ENCODE results near the gene EP400.

DNA sequence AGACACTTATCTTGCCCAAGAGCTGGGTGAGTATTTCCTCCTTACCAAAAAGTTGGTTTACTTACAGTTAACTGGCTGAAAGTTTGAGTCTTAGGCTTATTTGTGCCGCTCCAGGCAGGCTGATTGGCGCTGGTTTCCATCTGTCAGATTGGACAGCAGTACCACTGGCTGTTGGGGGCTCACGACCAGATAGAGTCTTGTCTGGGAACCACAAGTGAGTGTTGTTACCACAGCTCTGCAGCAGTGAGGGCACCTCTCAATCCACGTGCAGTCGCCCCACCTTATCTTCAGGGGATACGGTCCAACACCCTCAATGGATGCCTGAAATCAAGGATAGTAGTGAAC is 135.5 kb downstream of the EP400 start:
- TF ChIP-seq, protein P1, sequence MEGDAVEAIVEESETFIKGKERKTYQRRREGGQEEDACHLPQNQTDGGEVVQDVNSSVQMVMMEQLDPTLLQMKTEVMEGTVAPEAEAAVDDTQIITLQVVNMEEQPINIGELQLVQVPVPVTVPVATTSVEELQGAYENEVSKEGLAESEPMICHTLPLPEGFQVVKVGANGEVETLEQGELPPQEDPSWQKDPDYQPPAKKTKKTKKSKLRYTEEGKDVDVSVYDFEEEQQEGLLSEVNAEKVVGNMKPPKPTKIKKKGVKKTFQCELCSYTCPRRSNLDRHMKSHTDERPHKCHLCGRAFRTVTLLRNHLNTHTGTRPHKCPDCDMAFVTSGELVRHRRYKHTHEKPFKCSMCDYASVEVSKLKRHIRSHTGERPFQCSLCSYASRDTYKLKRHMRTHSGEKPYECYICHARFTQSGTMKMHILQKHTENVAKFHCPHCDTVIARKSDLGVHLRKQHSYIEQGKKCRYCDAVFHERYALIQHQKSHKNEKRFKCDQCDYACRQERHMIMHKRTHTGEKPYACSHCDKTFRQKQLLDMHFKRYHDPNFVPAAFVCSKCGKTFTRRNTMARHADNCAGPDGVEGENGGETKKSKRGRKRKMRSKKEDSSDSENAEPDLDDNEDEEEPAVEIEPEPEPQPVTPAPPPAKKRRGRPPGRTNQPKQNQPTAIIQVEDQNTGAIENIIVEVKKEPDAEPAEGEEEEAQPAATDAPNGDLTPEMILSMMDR (conservative IDR thresholded peaks at IDR 0.05; ENCODE audit: low read depth, low read length), result no peak
- TF ChIP-seq POLR2A (IDR thresholded peaks at IDR 0.05; ENCODE audit: low read depth, low read length) (no peak), MAFK (IDR thresholded peaks at IDR 0.05; ENCODE audit: low read depth, low read length) (no peak), MXI1 (IDR thresholded peaks at IDR 0.05; ENCODE audit: borderline replicate concordance, low read depth, low read length) (no peak), SMC3 (IDR thresholded peaks at IDR 0.05; ENCODE audit: low read depth, low read length) (no peak), CHD1 (IDR thresholded peaks at IDR 0.05; ENCODE audit: low read depth, low read length) (no peak), RAD21 (IDR thresholded peaks at IDR 0.05; ENCODE audit: low read length) (no peak), BHLHE40 (IDR thresholded peaks at IDR 0.05; ENCODE audit: low read depth, low read length) (no peak), CEBPB (IDR thresholded peaks at IDR 0.05; ENCODE audit: low read depth, low read length) (no peak), RFX5 (IDR thresholded peaks at IDR 0.05; ENCODE audit: low read depth, low read length) (no peak), MAZ (IDR thresholded peaks at IDR 0.05; ENCODE audit: borderline replicate concordance, low read depth, low read length) (no peak), FOS (IDR thresholded peaks at IDR 0.05; ENCODE audit: low read depth, low read length) (no peak)
- TF ChIP-seq, protein P2, sequence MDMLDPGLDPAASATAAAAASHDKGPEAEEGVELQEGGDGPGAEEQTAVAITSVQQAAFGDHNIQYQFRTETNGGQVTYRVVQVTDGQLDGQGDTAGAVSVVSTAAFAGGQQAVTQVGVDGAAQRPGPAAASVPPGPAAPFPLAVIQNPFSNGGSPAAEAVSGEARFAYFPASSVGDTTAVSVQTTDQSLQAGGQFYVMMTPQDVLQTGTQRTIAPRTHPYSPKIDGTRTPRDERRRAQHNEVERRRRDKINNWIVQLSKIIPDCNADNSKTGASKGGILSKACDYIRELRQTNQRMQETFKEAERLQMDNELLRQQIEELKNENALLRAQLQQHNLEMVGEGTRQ (IDR thresholded peaks at IDR 0.05; ENCODE audit: low read depth, low read length), result no peak
- TF ChIP-seq, protein P3, sequence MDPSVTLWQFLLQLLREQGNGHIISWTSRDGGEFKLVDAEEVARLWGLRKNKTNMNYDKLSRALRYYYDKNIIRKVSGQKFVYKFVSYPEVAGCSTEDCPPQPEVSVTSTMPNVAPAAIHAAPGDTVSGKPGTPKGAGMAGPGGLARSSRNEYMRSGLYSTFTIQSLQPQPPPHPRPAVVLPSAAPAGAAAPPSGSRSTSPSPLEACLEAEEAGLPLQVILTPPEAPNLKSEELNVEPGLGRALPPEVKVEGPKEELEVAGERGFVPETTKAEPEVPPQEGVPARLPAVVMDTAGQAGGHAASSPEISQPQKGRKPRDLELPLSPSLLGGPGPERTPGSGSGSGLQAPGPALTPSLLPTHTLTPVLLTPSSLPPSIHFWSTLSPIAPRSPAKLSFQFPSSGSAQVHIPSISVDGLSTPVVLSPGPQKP (IDR thresholded peaks at IDR 0.05; ENCODE audit: borderline replicate concordance, low read depth, low read length), result no peak
